SK-N-SH treated with all-trans-retinoic acid at 6 μM for 48 hours (cell line): Measurements from ENCODE around the gene ARHGEF1.

ENCODE experiments used
- ATAC-seq: fragments of 200-7000 bp; cut with Tn5 transposase; 3 replicates; pipeline ENCODE4 v1.9.1; 2020; ENCODE audit warnings: mild to moderate bottlenecking, moderate library complexity
- ARNTL ChIP-seq: fragments of 450-650 bp; formaldehyde crosslinking; IDR thresholded peaks from 2 replicates; pipeline ENCODE4 v1.5.0; 2020; ENCODE audit warnings: low read depth, mild to moderate bottlenecking, moderate library complexity, borderline replicate concordance
- CSDC2 ChIP-seq: fragments of 250-450 bp; sonication (Bioruptor Pico); IDR thresholded peaks from 2 replicates; pipeline ENCODE4 v1.5.0; 2020; ENCODE audit warnings: mild to moderate bottlenecking, moderate library complexity
- ESRRG ChIP-seq: fragments of 250-450 bp; sonication (Bioruptor Pico); IDR thresholded peaks from 2 replicates; pipeline ENCODE4 v1.6.1; 2021; ENCODE audit warnings: mild to moderate bottlenecking
- GLIS3 ChIP-seq: fragments of 250-450 bp; sonication (Bioruptor Pico); IDR thresholded peaks from 2 replicates; pipeline ENCODE4 v1.5.0; 2020; ENCODE audit warnings: mild to moderate bottlenecking, moderate library complexity
- ISL1 ChIP-seq: fragments of 250-450 bp; sonication (Bioruptor Pico); IDR thresholded peaks from 2 replicates; pipeline ENCODE4 v2.1.2; 2022; ENCODE audit warnings: mild to moderate bottlenecking, moderate library complexity
- OSR1 ChIP-seq: fragments of 250-450 bp; sonication (Bioruptor Pico); IDR thresholded peaks from 2 replicates; pipeline ENCODE4 v1.8.0; 2022; ENCODE audit warnings: moderate library complexity, mild to moderate bottlenecking, inconsistent platforms
- POU6F1 ChIP-seq: fragments of 250-450 bp; sonication (Bioruptor Pico); IDR thresholded peaks from 2 replicates; pipeline ENCODE4 v1.8.0; 2021; ENCODE audit warnings: low read depth, mild to moderate bottlenecking, moderate library complexity, borderline replicate concordance
- PPARA ChIP-seq: fragments of 250-450 bp; sonication (Bioruptor Pico); IDR thresholded peaks from 2 replicates; pipeline ENCODE4 v1.5.0; 2020; ENCODE audit warnings: mild to moderate bottlenecking, borderline replicate concordance
- RARB ChIP-seq: fragments of 250-450 bp; sonication (Bioruptor Pico); IDR thresholded peaks from 2 replicates; pipeline ENCODE4 v1.8.0; 2021; ENCODE audit warnings: mild to moderate bottlenecking, moderate library complexity
- SNAI2 ChIP-seq: fragments of 250-450 bp; sonication (Bioruptor Pico); IDR thresholded peaks from 2 replicates; pipeline ENCODE4 v1.5.0; 2020; ENCODE audit warnings: mild to moderate bottlenecking, moderate library complexity
- TCF4 ChIP-seq: fragments of 250-450 bp; sonication (Bioruptor Pico); IDR thresholded peaks from 2 replicates; pipeline ENCODE4 v1.8.0; 2021; ENCODE audit warnings: mild to moderate bottlenecking, moderate library complexity, borderline replicate concordance
- TOX ChIP-seq: fragments of 250-450 bp; sonication (Bioruptor Pico); IDR thresholded peaks from 2 replicates; pipeline ENCODE4 v1.8.0; 2021; ENCODE audit warnings: mild to moderate bottlenecking, moderate library complexity, borderline replicate concordance
- ZC3H10 ChIP-seq: fragments of 250-450 bp; sonication (Bioruptor Pico); IDR thresholded peaks from 2 replicates; pipeline ENCODE4 v1.5.1; 2021; ENCODE audit warnings: mild to moderate bottlenecking, moderate library complexity
- ZFP3 ChIP-seq: fragments of 250-450 bp; sonication (Bioruptor Pico); IDR thresholded peaks from 2 replicates; pipeline ENCODE4 v1.5.0; 2020; ENCODE audit warnings: mild to moderate bottlenecking, moderate library complexity
- ZFP30 ChIP-seq: fragments of 450-650 bp; formaldehyde crosslinking; IDR thresholded peaks from 2 replicates; pipeline ENCODE4 v1.5.0; 2022; ENCODE audit warnings: mild to moderate bottlenecking, moderate library complexity
- ZNF565 ChIP-seq: fragments of 450-650 bp; formaldehyde crosslinking; conservative IDR thresholded peaks from 2 replicates; pipeline ENCODE4 v1.5.0; 2020; ENCODE audit warnings: low read depth, mild to moderate bottlenecking, moderate library complexity
- ZNF70 ChIP-seq: fragments of 450-650 bp; formaldehyde crosslinking; IDR thresholded peaks from 2 replicates; pipeline ENCODE4 v1.5.0; 2020; ENCODE audit warnings: mild to moderate bottlenecking, moderate library complexity
- ZNF8 ChIP-seq: fragments of 450-650 bp; formaldehyde crosslinking; IDR thresholded peaks from 2 replicates; pipeline ENCODE4 v1.5.0; 2020; ENCODE audit warnings: mild to moderate bottlenecking, moderate library complexity
- TF ChIP-seq, protein P1 (sequence below): fragments of 250-450 bp; sonication (Bioruptor Pico); IDR thresholded peaks from 2 replicates; pipeline ENCODE4 v1.5.1; 2020; ENCODE audit warnings: low read depth, mild to moderate bottlenecking, moderate library complexity
- TF ChIP-seq, protein P2 (sequence below): fragments of 250-450 bp; sonication (Bioruptor Pico); IDR thresholded peaks from 2 replicates; pipeline ENCODE4 v1.5.1; 2021; ENCODE audit warnings: mild to moderate bottlenecking, moderate library complexity
- TF ChIP-seq, protein P3 (sequence below): fragments of 250-450 bp; sonication (Bioruptor Pico); IDR thresholded peaks from 2 replicates; pipeline ENCODE4 v1.5.0; 2020; ENCODE audit warnings: mild to moderate bottlenecking, moderate library complexity

The ARHGEF1 gene

GRCh38 chr19:41929536-41930071 lies 46.6 kb downstream of the ARHGEF1 start (continued):
- TF ChIP-seq SNAI2 (CRISPR knock-in tag), result no peak
- TF ChIP-seq TCF4 (CRISPR knock-in tag), result no peak
- TF ChIP-seq, protein P1, sequence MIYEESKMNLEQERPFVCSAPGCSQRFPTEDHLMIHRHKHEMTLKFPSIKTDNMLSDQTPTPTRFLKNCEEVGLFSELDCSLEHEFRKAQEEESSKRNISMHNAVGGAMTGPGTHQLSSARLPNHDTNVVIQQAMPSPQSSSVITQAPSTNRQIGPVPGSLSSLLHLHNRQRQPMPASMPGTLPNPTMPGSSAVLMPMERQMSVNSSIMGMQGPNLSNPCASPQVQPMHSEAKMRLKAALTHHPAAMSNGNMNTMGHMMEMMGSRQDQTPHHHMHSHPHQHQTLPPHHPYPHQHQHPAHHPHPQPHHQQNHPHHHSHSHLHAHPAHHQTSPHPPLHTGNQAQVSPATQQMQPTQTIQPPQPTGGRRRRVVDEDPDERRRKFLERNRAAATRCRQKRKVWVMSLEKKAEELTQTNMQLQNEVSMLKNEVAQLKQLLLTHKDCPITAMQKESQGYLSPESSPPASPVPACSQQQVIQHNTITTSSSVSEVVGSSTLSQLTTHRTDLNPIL (CRISPR knock-in tag), result no peak
- TF ChIP-seq OSR1 (CRISPR knock-in tag), result no peak
- no peak for TF ChIP-seq CSDC2
- TF ChIP-seq POU6F1, result no peak

- ATAC-seq, result no peak
- TF ChIP-seq TCF4 (CRISPR knock-in tag) (no peak), RARB (CRISPR knock-in tag) (no peak), ZC3H10 (CRISPR knock-in tag) (no peak), CSDC2 (no peak), ISL1 (CRISPR knock-in tag) (no peak), POU6F1 (no peak), OSR1 (CRISPR knock-in tag) (no peak), SNAI2 (CRISPR knock-in tag) (no peak), GLIS3 (CRISPR knock-in tag) (no peak), TOX (CRISPR knock-in tag) (no peak)
Observed at GRCh38 chr19:41930322-41930722, 47.3 kb downstream of the ARHGEF1 start.

DNA sequence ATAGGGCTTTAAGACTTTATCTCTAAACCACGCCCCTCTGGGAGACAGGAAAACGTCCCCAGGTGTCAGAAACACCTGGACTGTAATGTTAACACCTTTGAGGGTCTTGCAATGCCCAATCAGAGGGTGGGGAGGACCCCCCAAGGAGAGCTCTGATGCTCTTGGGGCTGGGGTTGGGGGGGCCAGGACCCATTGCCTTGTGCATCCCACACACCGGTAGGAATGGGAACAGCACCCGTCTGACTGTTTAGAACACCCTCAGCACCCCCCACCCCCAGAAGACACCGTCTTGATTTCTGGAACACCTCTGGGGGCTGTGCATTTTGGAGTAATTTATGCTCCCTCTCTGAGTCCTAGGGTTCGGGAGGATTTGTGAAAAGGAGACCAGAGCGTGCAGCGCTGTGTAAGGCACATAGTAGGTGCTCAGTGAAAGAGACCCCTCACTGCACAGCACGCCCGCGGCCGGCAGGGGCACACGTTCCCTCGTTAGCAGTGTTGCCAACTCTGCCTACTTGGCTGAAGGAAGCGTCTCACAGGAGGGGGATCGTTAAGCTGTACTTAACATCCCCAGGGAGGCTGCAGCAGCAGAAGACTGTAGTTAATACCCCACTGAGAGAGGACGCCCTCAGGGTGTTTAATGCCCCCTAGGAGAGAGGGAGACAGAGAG lies 48.1 kb downstream of the ARHGEF1 start:
- ATAC-seq, result no peak
- TF ChIP-seq POU6F1, result no peak
- TF ChIP-seq, protein P2, sequence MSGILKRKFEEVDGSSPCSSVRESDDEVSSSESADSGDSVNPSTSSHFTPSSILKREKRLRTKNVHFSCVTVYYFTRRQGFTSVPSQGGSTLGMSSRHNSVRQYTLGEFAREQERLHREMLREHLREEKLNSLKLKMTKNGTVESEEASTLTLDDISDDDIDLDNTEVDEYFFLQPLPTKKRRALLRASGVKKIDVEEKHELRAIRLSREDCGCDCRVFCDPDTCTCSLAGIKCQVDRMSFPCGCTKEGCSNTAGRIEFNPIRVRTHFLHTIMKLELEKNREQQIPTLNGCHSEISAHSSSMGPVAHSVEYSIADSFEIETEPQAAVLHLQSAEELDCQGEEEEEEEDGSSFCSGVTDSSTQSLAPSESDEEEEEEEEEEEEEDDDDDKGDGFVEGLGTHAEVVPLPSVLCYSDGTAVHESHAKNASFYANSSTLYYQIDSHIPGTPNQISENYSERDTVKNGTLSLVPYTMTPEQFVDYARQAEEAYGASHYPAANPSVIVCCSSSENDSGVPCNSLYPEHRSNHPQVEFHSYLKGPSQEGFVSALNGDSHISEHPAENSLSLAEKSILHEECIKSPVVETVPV, result no peak
- TF ChIP-seq, all 23 proteins: peak for 0

- no peak for ATAC-seq
- TF ChIP-seq ZFP30 (no peak), RARB (CRISPR knock-in tag) (no peak), TCF4 (CRISPR knock-in tag) (no peak), ZNF70 (CRISPR knock-in tag) (no peak), CSDC2 (no peak), ZNF8 (CRISPR knock-in tag) (no peak), PPARA (CRISPR knock-in tag) (no peak), ESRRG (CRISPR knock-in tag) (no peak), ARNTL (no peak), TOX (CRISPR knock-in tag) (no peak), ZFP3 (CRISPR knock-in tag) (no peak), ZC3H10 (CRISPR knock-in tag) (no peak), ZNF565 (CRISPR knock-in tag) (no peak)
- TF ChIP-seq, protein P3, sequence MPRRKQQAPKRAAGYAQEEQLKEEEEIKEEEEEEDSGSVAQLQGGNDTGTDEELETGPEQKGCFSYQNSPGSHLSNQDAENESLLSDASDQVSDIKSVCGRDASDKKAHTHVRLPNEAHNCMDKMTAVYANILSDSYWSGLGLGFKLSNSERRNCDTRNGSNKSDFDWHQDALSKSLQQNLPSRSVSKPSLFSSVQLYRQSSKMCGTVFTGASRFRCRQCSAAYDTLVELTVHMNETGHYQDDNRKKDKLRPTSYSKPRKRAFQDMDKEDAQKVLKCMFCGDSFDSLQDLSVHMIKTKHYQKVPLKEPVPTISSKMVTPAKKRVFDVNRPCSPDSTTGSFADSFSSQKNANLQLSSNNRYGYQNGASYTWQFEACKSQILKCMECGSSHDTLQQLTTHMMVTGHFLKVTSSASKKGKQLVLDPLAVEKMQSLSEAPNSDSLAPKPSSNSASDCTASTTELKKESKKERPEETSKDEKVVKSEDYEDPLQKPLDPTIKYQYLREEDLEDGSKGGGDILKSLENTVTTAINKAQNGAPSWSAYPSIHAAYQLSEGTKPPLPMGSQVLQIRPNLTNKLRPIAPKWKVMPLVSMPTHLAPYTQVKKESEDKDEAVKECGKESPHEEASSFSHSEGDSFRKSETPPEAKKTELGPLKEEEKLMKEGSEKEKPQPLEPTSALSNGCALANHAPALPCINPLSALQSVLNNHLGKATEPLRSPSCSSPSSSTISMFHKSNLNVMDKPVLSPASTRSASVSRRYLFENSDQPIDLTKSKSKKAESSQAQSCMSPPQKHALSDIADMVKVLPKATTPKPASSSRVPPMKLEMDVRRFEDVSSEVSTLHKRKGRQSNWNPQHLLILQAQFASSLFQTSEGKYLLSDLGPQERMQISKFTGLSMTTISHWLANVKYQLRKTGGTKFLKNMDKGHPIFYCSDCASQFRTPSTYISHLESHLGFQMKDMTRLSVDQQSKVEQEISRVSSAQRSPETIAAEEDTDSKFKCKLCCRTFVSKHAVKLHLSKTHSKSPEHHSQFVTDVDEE (CRISPR knock-in tag), result no peak
- TF ChIP-seq, protein P1 (CRISPR knock-in tag), result no peak
- TF ChIP-seq, protein P2, result no peak
Observed at GRCh38 chr19:41932259-41932719, 49.3 kb downstream of the ARHGEF1 start.
